Measurements from ENCODE around the gene UBAP2.

DNA sequence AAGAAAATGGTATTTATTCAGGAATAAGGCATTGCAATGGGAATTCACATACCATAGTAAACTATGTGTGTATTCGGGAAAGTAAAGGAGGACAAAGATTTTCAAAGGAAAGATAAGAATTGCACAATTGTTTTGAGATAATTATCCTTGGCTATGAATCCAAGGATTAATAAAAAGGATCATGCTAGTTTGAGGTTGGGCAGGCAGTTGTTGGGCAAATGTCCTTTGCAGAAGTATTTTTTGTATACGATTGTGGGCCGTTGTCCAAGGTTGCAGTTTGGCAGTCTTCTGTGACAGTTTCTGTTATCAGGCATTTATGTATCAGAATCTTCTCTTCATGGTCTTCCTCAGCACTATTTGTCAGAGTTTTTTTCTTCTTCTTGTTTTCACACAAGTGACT is 10.6 kb upstream of the UBAP2 start:
- TF ChIP-seq BHLHE40 (IDR thresholded peaks at IDR 0.05; ENCODE audit: low read depth, low read length) (no peak), POLR2A (IDR thresholded peaks at IDR 0.05; ENCODE audit: low read depth, low read length) (no peak), RAD21 (IDR thresholded peaks at IDR 0.05; ENCODE audit: low read length) (no peak), MAZ (IDR thresholded peaks at IDR 0.05; ENCODE audit: borderline replicate concordance, low read depth, low read length) (no peak), MXI1 (IDR thresholded peaks at IDR 0.05; ENCODE audit: borderline replicate concordance, low read depth, low read length) (no peak), RFX5 (IDR thresholded peaks at IDR 0.05; ENCODE audit: low read depth, low read length) (no peak), RCOR1 (IDR thresholded peaks at IDR 0.05; ENCODE audit: insufficient replicate concordance, low read length) (no peak), MAFK (IDR thresholded peaks at IDR 0.05; ENCODE audit: low read depth, low read length) (no peak), CHD1 (IDR thresholded peaks at IDR 0.05; ENCODE audit: low read depth, low read length) (no peak), CEBPB (IDR thresholded peaks at IDR 0.05; ENCODE audit: low read depth, low read length) (peak; percentile 28; the same call in 1 of the 2 replicates), SMC3 (IDR thresholded peaks at IDR 0.05; ENCODE audit: low read depth, low read length) (no peak)
- TF ChIP-seq, protein P1, sequence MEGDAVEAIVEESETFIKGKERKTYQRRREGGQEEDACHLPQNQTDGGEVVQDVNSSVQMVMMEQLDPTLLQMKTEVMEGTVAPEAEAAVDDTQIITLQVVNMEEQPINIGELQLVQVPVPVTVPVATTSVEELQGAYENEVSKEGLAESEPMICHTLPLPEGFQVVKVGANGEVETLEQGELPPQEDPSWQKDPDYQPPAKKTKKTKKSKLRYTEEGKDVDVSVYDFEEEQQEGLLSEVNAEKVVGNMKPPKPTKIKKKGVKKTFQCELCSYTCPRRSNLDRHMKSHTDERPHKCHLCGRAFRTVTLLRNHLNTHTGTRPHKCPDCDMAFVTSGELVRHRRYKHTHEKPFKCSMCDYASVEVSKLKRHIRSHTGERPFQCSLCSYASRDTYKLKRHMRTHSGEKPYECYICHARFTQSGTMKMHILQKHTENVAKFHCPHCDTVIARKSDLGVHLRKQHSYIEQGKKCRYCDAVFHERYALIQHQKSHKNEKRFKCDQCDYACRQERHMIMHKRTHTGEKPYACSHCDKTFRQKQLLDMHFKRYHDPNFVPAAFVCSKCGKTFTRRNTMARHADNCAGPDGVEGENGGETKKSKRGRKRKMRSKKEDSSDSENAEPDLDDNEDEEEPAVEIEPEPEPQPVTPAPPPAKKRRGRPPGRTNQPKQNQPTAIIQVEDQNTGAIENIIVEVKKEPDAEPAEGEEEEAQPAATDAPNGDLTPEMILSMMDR (conservative IDR thresholded peaks at IDR 0.05; ENCODE audit: low read depth, low read length), result no peak
- TF ChIP-seq, protein P2, sequence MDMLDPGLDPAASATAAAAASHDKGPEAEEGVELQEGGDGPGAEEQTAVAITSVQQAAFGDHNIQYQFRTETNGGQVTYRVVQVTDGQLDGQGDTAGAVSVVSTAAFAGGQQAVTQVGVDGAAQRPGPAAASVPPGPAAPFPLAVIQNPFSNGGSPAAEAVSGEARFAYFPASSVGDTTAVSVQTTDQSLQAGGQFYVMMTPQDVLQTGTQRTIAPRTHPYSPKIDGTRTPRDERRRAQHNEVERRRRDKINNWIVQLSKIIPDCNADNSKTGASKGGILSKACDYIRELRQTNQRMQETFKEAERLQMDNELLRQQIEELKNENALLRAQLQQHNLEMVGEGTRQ (IDR thresholded peaks at IDR 0.05; ENCODE audit: low read depth, low read length), result no peak
- TF ChIP-seq, protein P3, sequence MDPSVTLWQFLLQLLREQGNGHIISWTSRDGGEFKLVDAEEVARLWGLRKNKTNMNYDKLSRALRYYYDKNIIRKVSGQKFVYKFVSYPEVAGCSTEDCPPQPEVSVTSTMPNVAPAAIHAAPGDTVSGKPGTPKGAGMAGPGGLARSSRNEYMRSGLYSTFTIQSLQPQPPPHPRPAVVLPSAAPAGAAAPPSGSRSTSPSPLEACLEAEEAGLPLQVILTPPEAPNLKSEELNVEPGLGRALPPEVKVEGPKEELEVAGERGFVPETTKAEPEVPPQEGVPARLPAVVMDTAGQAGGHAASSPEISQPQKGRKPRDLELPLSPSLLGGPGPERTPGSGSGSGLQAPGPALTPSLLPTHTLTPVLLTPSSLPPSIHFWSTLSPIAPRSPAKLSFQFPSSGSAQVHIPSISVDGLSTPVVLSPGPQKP (IDR thresholded peaks at IDR 0.05; ENCODE audit: borderline replicate concordance, low read depth, low read length), result no peak
